WTC11 (cell line): ENCODE measurements around the gene LMO3. TPM values are rescaled to one million over a fixed set of nuclear protein-coding genes. Genes with fewer than 3 reads are reported as not detected.
A peak's percentile ranks its signal among the peaks of the same experiment; 100 is the strongest.
"Not testable (repeated sequence)": the region's sequence is repeated elsewhere in the genome, so short reads cannot be mapped to it uniquely, and the experiment has no call there.

Source experiments
- ATAC-seq: fragments of 200-7000 bp; cut with Tn5 transposase; 2 replicates; pipeline ENCODE4 v1.10.0; 2021; ENCODE audit warnings: mild to moderate bottlenecking, moderate library complexity
- CTCF ChIA-PET: fragments of 300-600 bp; sonication (Branson Sonifier 250); formaldehyde crosslinking; loops from one replicate; lab custom pipeline; 2021; ENCODE audit warnings: antibody characterized with exemption; lab: Charles Lee
- POLR2A ChIA-PET: fragments of 350-600 bp; sonication (Branson Sonifier 250); formaldehyde crosslinking; loops from one replicate; lab custom pipeline; 2021; ENCODE audit warnings: antibody characterized with exemption; lab: Charles Lee
- DNase-seq: peaks from one replicate; pipeline ENCODE4 v3.0.0; 2021; ENCODE audit warnings: low spot score
- H3K27ac Mint-ChIP-seq: 2 replicates; pipeline ENCODE4 v1.8.0; 2021; ENCODE audit warnings: mixed read lengths
- H3K27me3 Mint-ChIP-seq: 2 replicates; pipeline ENCODE4 v1.8.0; 2021; ENCODE audit warnings: low read depth, mild to moderate bottlenecking, moderate library complexity, mixed read lengths
- H3K36me3 Mint-ChIP-seq: 2 replicates; pipeline ENCODE4 v1.8.0; 2021; ENCODE audit warnings: mixed read lengths
- H3K4me1 Mint-ChIP-seq: 2 replicates; pipeline ENCODE4 v1.8.0; 2022; ENCODE audit warnings: mixed read lengths
- H3K4me3 Mint-ChIP-seq: 2 replicates; pipeline ENCODE4 v1.8.0; 2021; ENCODE audit warnings: mild to moderate bottlenecking, moderate library complexity, mixed read lengths
- H3K9me3 Mint-ChIP-seq: 2 replicates; pipeline ENCODE4 v1.8.0; 2021; ENCODE audit warnings: mixed read lengths
- E2F4 ChIP-seq: sonication (generic); formaldehyde crosslinking; IDR thresholded peaks from 2 replicates; pipeline ENCODE4 v1.8.1; 2022; ENCODE audit warnings: low read depth, mild to moderate bottlenecking, moderate library complexity, missing genetic modification reagents, borderline replicate concordance
- FOXJ3 ChIP-seq: sonication (generic); formaldehyde crosslinking; IDR thresholded peaks from 2 replicates; pipeline ENCODE4 v1.9.0; 2021; ENCODE audit warnings: missing genetic modification reagents, mild to moderate bottlenecking, borderline replicate concordance
- FOXP1 ChIP-seq: sonication (generic); formaldehyde crosslinking; IDR thresholded peaks from 2 replicates; pipeline ENCODE4 v1.8.0; 2022; ENCODE audit warnings: missing genetic modification reagents, mild to moderate bottlenecking, moderate library complexity, borderline replicate concordance
- FOXP4 ChIP-seq: sonication (generic); formaldehyde crosslinking; IDR thresholded peaks from 2 replicates; pipeline ENCODE4 v1.8.0; 2022; ENCODE audit warnings: mild to moderate bottlenecking, missing genetic modification reagents
- GABPB1 ChIP-seq: sonication (generic); formaldehyde crosslinking; IDR thresholded peaks from 2 replicates; pipeline ENCODE4 v1.8.1; 2023; ENCODE audit warnings: mild to moderate bottlenecking, missing genetic modification reagents
- HMGA2 ChIP-seq: fragments of 250-450 bp; sonication (Bioruptor Pico); IDR thresholded peaks from 2 replicates; pipeline ENCODE4 v1.4.0; 2021; ENCODE audit warnings: mild to moderate bottlenecking, moderate library complexity
- NFATC4 ChIP-seq: fragments of 250-450 bp; sonication (Bioruptor Pico); IDR thresholded peaks from 2 replicates; pipeline ENCODE4 v1.9.0; 2021; ENCODE audit warnings: mild to moderate bottlenecking
- OVOL2 ChIP-seq: fragments of 250-450 bp; sonication (Bioruptor Pico); IDR thresholded peaks from 2 replicates; pipeline ENCODE4 v1.9.0; 2021; ENCODE audit warnings: mild to moderate bottlenecking, borderline replicate concordance
- PRRX2 ChIP-seq: fragments of 250-450 bp; sonication (Bioruptor Pico); IDR thresholded peaks from 2 replicates; pipeline ENCODE4 v1.8.0; 2021; ENCODE audit warnings: mild to moderate bottlenecking
- RELA ChIP-seq: sonication (generic); formaldehyde crosslinking; IDR thresholded peaks from 2 replicates; pipeline ENCODE4 v1.8.1; 2022; ENCODE audit warnings: missing genetic modification reagents, mild to moderate bottlenecking, borderline replicate concordance
- RORB ChIP-seq: fragments of 250-450 bp; sonication (Bioruptor Pico); IDR thresholded peaks from 2 replicates; pipeline ENCODE4 v1.9.0; 2021; ENCODE audit warnings: mild to moderate bottlenecking
- TP53 ChIP-seq: sonication (generic); formaldehyde crosslinking; IDR thresholded peaks from 2 replicates; pipeline ENCODE4 v1.8.1; 2023; ENCODE audit warnings: mild to moderate bottlenecking, missing genetic modification reagents
- USF1 ChIP-seq: sonication (generic); formaldehyde crosslinking; IDR thresholded peaks from 2 replicates; pipeline ENCODE4 v1.8.0; 2022; ENCODE audit warnings: mild to moderate bottlenecking, missing genetic modification reagents
- USF2 ChIP-seq: sonication (generic); formaldehyde crosslinking; IDR thresholded peaks from 2 replicates; pipeline ENCODE4 v1.8.1; 2023; ENCODE audit warnings: mild to moderate bottlenecking, missing genetic modification reagents, moderate library complexity
- ZBTB43 ChIP-seq: sonication (generic); formaldehyde crosslinking; IDR thresholded peaks from 2 replicates; pipeline ENCODE4 v1.8.1; 2023; ENCODE audit warnings: mild to moderate bottlenecking, missing genetic modification reagents
- ZMAT4 ChIP-seq: fragments of 250-450 bp; sonication (Bioruptor Pico); IDR thresholded peaks from 2 replicates; pipeline ENCODE4 v1.9.0; 2021; ENCODE audit warnings: mild to moderate bottlenecking
- ZNF138 ChIP-seq: sonication (generic); formaldehyde crosslinking; conservative IDR thresholded peaks from 2 replicates; pipeline ENCODE4 v1.8.1; 2022; ENCODE audit warnings: mild to moderate bottlenecking, moderate library complexity, missing genetic modification reagents
- ZNF317 ChIP-seq: sonication (generic); formaldehyde crosslinking; IDR thresholded peaks from 2 replicates; pipeline ENCODE4 v1.8.1; 2023; ENCODE audit warnings: low read depth, mild to moderate bottlenecking, moderate library complexity, missing genetic modification reagents, borderline replicate concordance
- ZNF416 ChIP-seq: fragments of 250-450 bp; sonication (Bioruptor Pico); IDR thresholded peaks from 2 replicates; pipeline ENCODE4 v1.9.0; 2021; ENCODE audit warnings: mild to moderate bottlenecking, inconsistent platforms
- total RNA-seq: library from RNA; stranded (reverse); gene quantifications from 3 replicates; pipeline ENCODE4 v1.2.3, GENCODE V29; 2021

Gene LMO3
- total RNA-seq, 1 experiment from 2014 or later = 29.8 TPM

- no peak for DNase-seq
- H3K36me3 Mint-ChIP-seq = peaks cover 8% of the 10 kb centered on the region
- TF ChIP-seq USF2 = no peak
- no peak for TF ChIP-seq FOXP4 (CRISPR knock-in tag)
- no peak for TF ChIP-seq FOXP1 (CRISPR knock-in tag)
- TF ChIP-seq E2F4 = no peak
- no peak for TF ChIP-seq FOXJ3 (CRISPR knock-in tag)
- no peak for TF ChIP-seq HMGA2 (CRISPR knock-in tag)
- TF ChIP-seq ZMAT4 = no peak
- no peak for TF ChIP-seq RELA
- CTCF ChIA-PET = no interaction called here
- peaks cover 6% of the 10 kb centered on the region for H3K4me1 Mint-ChIP-seq
- POLR2A ChIA-PET = no interaction called here
- peaks cover 8% of the 10 kb centered on the region for H3K9me3 Mint-ChIP-seq
- H3K27me3 Mint-ChIP-seq = no peaks in the 10 kb centered on the region
- no peak overlapping the region for H3K27ac Mint-ChIP-seq
- no peak for ATAC-seq
- no peak overlapping the region for H3K4me3 Mint-ChIP-seq
These were observed 63.4 kb downstream of the LMO3 start for GRCh38 chr12:16542586-16542985.

- CTCF ChIA-PET, DNase-seq, H3K27me3 Mint-ChIP-seq, H3K27ac Mint-ChIP-seq, H3K4me1 Mint-ChIP-seq, H3K4me3 Mint-ChIP-seq, ATAC-seq: not testable (repeated sequence)
- TF ChIP-seq ZNF416 (CRISPR knock-in tag) = peak; percentile 85
- POLR2A ChIA-PET = interaction anchor here (0.6 kb wide), 1 partner anchor 1768 kb away, joined by 4 read pairs; no protein-coding TSS in a partner anchor
- Mint-ChIP-seq H3K9me3 (peaks cover 24% of the 10 kb centered on the region), H3K36me3 (peaks cover 23% of the 10 kb centered on the region)
These were observed 68.3 kb downstream of the LMO3 start for GRCh38 chr12:16537652-16538051.

- TF ChIP-seq ZNF317 (CRISPR knock-in tag) (no peak), USF1 (CRISPR knock-in tag) (no peak), NFATC4 (CRISPR knock-in tag) (no peak), ZNF138 (CRISPR knock-in tag) (no peak), ZBTB43 (no peak), PRRX2 (CRISPR knock-in tag) (no peak), TP53 (CRISPR knock-in tag) (no peak), OVOL2 (no peak), RORB (CRISPR knock-in tag) (no peak), GABPB1 (CRISPR knock-in tag) (no peak)
- TF ChIP-seq, all 79 proteins: peak for 0
- CTCF ChIA-PET = no interaction called here
- DNase-seq = no peak
- Mint-ChIP-seq H3K9me3 (peaks cover 9% of the 10 kb centered on the region), H3K27ac (no peak overlapping the region), H3K36me3 (peaks cover 8% of the 10 kb centered on the region), H3K4me3 (no peak overlapping the region), H3K27me3 (no peaks in the 10 kb centered on the region), H3K4me1 (no peaks in the 10 kb centered on the region)
- ATAC-seq = no peak
- POLR2A ChIA-PET = no interaction called here
These were observed 74.3 kb downstream of the LMO3 start for GRCh38 chr12:16531621-16532020.
